Tibial nerve (tissue), 4 donors: ENCODE results near the gene MAGI2.

Source experiments
- CTCF ChIP-seq, 5 experiments: fragments of 200-600 bp in 3 of 5; fragments of 450-650 bp in 2 of 5; sonication (generic) in 3 of 5; IDR thresholded peaks; one replicate each; pipeline ENCODE4 v1.5.1; 2016 to 2019; ENCODE audit warnings: antibody characterized with exemption in 5 of 5, mild to moderate bottlenecking in 3 of 5, moderate library complexity in 2 of 5
- EP300 ChIP-seq, 2 donors: sonication (generic); formaldehyde crosslinking; IDR thresholded peaks; one replicate each; pipeline ENCODE4 v1.6.1; 2017; ENCODE audit warnings: antibody characterized with exemption in 2 of 2, mild to moderate bottlenecking in 1 of 2
- POLR2A ChIP-seq, 2 donors: fragments of 450-650 bp; IDR thresholded peaks; one replicate each; pipeline ENCODE4 v1.6.1; 2017; ENCODE audit warnings: antibody characterized with exemption in 2 of 2, mild to moderate bottlenecking in 2 of 2, moderate library complexity in 2 of 2

DNA sequence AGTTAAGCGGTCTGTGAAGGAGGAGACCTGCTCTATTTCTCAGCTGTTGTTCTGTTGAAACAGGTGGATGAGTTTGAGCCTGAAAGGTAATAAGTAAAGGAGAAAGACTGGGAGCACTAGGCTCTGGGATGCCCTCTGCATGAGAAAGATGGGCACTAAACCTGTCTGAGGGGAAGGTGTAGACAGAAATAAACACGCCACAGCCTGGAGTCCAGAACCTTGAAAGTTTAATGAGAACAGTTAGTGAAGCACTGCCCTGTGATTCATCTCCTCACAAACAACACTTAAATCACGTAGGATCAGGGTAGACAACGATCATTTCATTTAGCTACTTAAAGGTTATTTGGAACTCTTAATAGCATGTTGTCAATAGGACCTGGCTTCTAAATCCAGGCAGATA is 1461.8 kb downstream of the MAGI2 start:
- TF ChIP-seq CTCF (IDR thresholded peaks at IDR 0.05) (no peak), EP300 (IDR thresholded peaks at IDR 0.05) (no peak), POLR2A (IDR thresholded peaks at IDR 0.05) (no peak)
